Measurements from ENCODE around the gene C3orf18.

C3orf18 gene

DNA sequence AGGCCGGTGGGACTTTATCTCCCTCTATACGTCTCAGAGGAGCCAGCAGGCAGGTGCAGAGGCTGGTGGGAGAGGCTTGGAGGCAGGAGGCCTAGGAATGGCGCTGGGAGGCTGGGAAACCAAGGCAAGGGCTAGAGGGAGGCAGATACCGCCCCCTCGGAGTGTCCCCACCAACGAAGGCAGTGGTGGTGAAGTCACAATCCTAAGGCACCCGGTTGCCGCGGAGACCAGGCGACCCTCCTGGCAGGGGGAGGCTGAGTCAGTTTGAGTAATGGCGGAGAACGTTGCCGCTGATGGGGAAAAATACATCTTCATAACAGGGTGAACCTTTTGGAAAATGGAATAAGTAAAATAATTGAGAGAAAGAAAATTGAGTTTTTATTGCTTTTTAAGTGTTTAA, 34.2 kb downstream of the C3orf18 start:
- H2BK120ac ChIP-seq (ENCODE audit: low read depth, low read length), result no peak overlapping the region
- H3K27me3 ChIP-seq (ENCODE audit: control insufficient read depth in 1 of 2, insufficient read depth in 1 of 2, low read length in 2 of 2), result peaks cover 59 to 95% of the 10 kb centered on the region in 2 experiments

DNA sequence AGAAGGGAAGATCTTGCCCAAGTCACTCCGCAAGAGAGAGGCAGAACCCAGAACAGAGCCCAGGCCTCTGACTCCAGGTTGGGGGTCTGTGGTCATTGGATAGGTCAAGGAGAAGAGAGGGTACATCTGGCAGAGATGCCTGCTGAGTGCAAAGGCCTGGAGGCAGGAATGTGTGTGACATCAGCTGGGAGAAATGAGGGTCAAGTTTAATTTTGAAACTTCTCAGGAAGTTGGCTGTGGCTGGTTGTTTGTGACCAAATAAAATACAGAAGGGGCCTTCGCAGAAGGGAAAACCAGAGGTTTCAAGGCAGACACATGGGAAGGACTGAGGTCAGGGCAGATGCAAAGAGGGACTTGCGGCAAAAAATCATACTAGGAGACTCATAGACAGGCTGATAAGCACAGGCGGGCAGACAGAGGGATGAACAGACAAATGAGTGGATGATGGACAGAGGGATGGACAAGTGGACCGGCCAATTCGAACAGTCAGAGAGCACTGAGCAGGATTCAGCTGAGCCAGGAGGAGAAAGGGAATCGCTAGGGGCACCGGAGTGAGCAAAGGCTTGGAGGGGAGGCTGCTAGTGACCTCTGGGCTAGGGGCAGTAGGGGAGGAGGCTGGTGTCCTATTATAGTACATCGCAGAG, 35.4 kb downstream of the C3orf18 start:
- Histone ChIP-seq H2BK15ac (ENCODE audit: low read depth, poor library complexity, severe bottlenecking) (no peak overlapping the region), H2BK5ac (ENCODE audit: low read depth, low read length, poor library complexity, severe bottlenecking) (no peak overlapping the region), H3K27me3 (ENCODE audit: control insufficient read depth in 1 of 2, insufficient read depth in 1 of 2, low read length in 2 of 2) (peaks cover 62 to 95% of the 10 kb centered on the region in 2 experiments), H4K91ac (ENCODE audit: low read length) (no peak overlapping the region), H3K23ac (ENCODE audit: low read length in 2 of 2) (no peak overlapping the region), H3K9me3 (ENCODE audit: control insufficient read depth, low read length) (no peaks in the 10 kb centered on the region), H2AK5ac (ENCODE audit: low read length, severe bottlenecking) (peak overlapping the region; percentile 21), H3K36me3 (ENCODE audit: control insufficient read depth in 1 of 2, insufficient read depth in 2 of 2, low read depth in 1 of 2, low read length in 2 of 2) (no peaks in the 10 kb centered on the region), H2BK120ac (ENCODE audit: low read depth, low read length) (no peak overlapping the region), H3K9ac (ENCODE audit: low read length) (no peak overlapping the region), H3K4me3 (ENCODE audit: insufficient read depth in 1 of 2, low read depth in 1 of 2, low read length in 2 of 2) (no peak overlapping the region), H3K18ac (ENCODE audit: low read depth in 1 of 2, low read length in 2 of 2) (no peak overlapping the region), H2AFZ (ENCODE audit: low read depth, low read length) (no peak overlapping the region), H3K4ac (ENCODE audit: low read depth in 1 of 2, low read length in 2 of 2) (no peak overlapping the region), H3K79me1 (replicated peaks; ENCODE audit: low read length, poor library complexity, severe bottlenecking) (no peaks in the 10 kb centered on the region), H4K8ac (ENCODE audit: low read length) (no peak overlapping the region), H2BK12ac (ENCODE audit: low read length in 2 of 2) (no peak overlapping the region), H3K14ac (ENCODE audit: low read length in 2 of 2) (no peak overlapping the region), H3K27ac (ENCODE audit: low read length, poor library complexity, severe bottlenecking) (no peak overlapping the region), H3K4me2 (ENCODE audit: low read length, poor library complexity, severe bottlenecking) (no peak overlapping the region), H3K4me1 (ENCODE audit: control insufficient read depth, insufficient read depth, low read depth, low read length) (peaks cover 45% of the 10 kb centered on the region)
- 75% methylated on average over 8 of the region's 9 CpGs for WGBS
- no peak for DNase-seq

More for the DNA sequence above, 34.2 kb downstream of the C3orf18 start:
- Histone ChIP-seq H2BK5ac (ENCODE audit: low read depth, low read length, poor library complexity, severe bottlenecking) (no peak overlapping the region), H3K4ac (ENCODE audit: low read depth in 1 of 2, low read length in 2 of 2) (no peak overlapping the region), H4K8ac (ENCODE audit: low read length) (no peak overlapping the region), H3K14ac (ENCODE audit: low read length in 2 of 2) (no peak overlapping the region), H2BK12ac (ENCODE audit: low read length in 2 of 2) (no peak overlapping the region), H3K4me3 (ENCODE audit: insufficient read depth in 1 of 2, low read depth in 1 of 2, low read length in 2 of 2) (no peak overlapping the region), H3K18ac (ENCODE audit: low read depth in 1 of 2, low read length in 2 of 2) (no peak overlapping the region), H3K36me3 (ENCODE audit: control insufficient read depth in 1 of 2, insufficient read depth in 2 of 2, low read depth in 1 of 2, low read length in 2 of 2) (no peaks in the 10 kb centered on the region), H4K91ac (ENCODE audit: low read length) (no peak overlapping the region), H3K27ac (ENCODE audit: low read length, poor library complexity, severe bottlenecking) (no peak overlapping the region), H3K4me1 (ENCODE audit: control insufficient read depth, insufficient read depth, low read depth, low read length) (peaks cover 45% of the 10 kb centered on the region), H3K9me3 (ENCODE audit: control insufficient read depth, low read length) (no peaks in the 10 kb centered on the region), H2AK5ac (ENCODE audit: low read length, severe bottlenecking) (no peak overlapping the region), H3K4me2 (ENCODE audit: low read length, poor library complexity, severe bottlenecking) (no peak overlapping the region), H3K9ac (ENCODE audit: low read length) (no peak overlapping the region), H2AFZ (ENCODE audit: low read depth, low read length) (no peak overlapping the region), H3K23ac (ENCODE audit: low read length in 2 of 2) (no peak overlapping the region), H3K79me1 (replicated peaks; ENCODE audit: low read length, poor library complexity, severe bottlenecking) (no peaks in the 10 kb centered on the region), H2BK15ac (ENCODE audit: low read depth, poor library complexity, severe bottlenecking) (no peak overlapping the region)
- WGBS, result 71% methylated on average over 13 of the region's 13 CpGs
- no peak for DNase-seq

DNA sequence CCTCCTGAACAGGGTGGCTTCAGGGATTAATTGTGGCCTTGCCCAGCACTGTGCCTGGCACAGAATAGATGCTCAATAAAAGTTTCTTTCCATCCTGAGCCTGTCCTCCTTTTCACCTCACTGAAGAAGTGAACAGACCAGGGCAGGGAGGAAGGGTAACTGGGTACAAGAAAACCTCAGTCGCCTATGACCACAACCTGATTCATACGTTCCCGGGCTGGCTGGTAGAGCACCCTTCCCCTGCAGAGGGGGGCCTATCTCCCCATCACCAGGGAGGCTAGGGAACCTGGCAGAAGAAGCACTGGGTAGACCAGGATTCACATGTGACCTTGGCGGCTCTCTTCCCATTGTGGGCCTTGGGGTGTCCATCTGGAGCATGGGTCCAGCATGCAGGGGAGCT, 36.3 kb downstream of the C3orf18 start:
- Histone ChIP-seq H2BK120ac (ENCODE audit: low read depth, low read length) (no peak overlapping the region), H4K8ac (ENCODE audit: low read length) (no peak overlapping the region), H4K91ac (ENCODE audit: low read length) (no peak overlapping the region), H3K23ac (ENCODE audit: low read length in 2 of 2) (no peak overlapping the region), H3K9ac (ENCODE audit: low read length) (no peak overlapping the region), H3K27me3 (ENCODE audit: control insufficient read depth in 1 of 2, insufficient read depth in 1 of 2, low read length in 2 of 2) (peaks cover 58 to 87% of the 10 kb centered on the region in 2 experiments), H3K4ac (ENCODE audit: low read depth in 1 of 2, low read length in 2 of 2) (no peak overlapping the region), H3K4me1 (ENCODE audit: control insufficient read depth, insufficient read depth, low read depth, low read length) (peaks cover 43% of the 10 kb centered on the region), H3K4me3 (ENCODE audit: insufficient read depth in 1 of 2, low read depth in 1 of 2, low read length in 2 of 2) (no peak overlapping the region), H2AFZ (ENCODE audit: low read depth, low read length) (no peak overlapping the region), H3K36me3 (ENCODE audit: control insufficient read depth in 1 of 2, insufficient read depth in 2 of 2, low read depth in 1 of 2, low read length in 2 of 2) (no peaks in the 10 kb centered on the region), H3K4me2 (ENCODE audit: low read length, poor library complexity, severe bottlenecking) (no peak overlapping the region), H3K79me1 (replicated peaks; ENCODE audit: low read length, poor library complexity, severe bottlenecking) (no peaks in the 10 kb centered on the region), H2BK12ac (ENCODE audit: low read length in 2 of 2) (no peak overlapping the region), H3K14ac (ENCODE audit: low read length in 2 of 2) (no peak overlapping the region), H2AK5ac (ENCODE audit: low read length, severe bottlenecking) (no peak overlapping the region), H3K18ac (ENCODE audit: low read depth in 1 of 2, low read length in 2 of 2) (no peak overlapping the region), H2BK5ac (ENCODE audit: low read depth, low read length, poor library complexity, severe bottlenecking) (no peak overlapping the region), H3K9me3 (ENCODE audit: control insufficient read depth, low read length) (no peaks in the 10 kb centered on the region), H3K27ac (ENCODE audit: low read length, poor library complexity, severe bottlenecking) (no peak overlapping the region), H2BK15ac (ENCODE audit: low read depth, poor library complexity, severe bottlenecking) (no peak overlapping the region)
- WGBS, result 90% methylated on average over 4 of the region's 4 CpGs
- no peak for DNase-seq

DNA sequence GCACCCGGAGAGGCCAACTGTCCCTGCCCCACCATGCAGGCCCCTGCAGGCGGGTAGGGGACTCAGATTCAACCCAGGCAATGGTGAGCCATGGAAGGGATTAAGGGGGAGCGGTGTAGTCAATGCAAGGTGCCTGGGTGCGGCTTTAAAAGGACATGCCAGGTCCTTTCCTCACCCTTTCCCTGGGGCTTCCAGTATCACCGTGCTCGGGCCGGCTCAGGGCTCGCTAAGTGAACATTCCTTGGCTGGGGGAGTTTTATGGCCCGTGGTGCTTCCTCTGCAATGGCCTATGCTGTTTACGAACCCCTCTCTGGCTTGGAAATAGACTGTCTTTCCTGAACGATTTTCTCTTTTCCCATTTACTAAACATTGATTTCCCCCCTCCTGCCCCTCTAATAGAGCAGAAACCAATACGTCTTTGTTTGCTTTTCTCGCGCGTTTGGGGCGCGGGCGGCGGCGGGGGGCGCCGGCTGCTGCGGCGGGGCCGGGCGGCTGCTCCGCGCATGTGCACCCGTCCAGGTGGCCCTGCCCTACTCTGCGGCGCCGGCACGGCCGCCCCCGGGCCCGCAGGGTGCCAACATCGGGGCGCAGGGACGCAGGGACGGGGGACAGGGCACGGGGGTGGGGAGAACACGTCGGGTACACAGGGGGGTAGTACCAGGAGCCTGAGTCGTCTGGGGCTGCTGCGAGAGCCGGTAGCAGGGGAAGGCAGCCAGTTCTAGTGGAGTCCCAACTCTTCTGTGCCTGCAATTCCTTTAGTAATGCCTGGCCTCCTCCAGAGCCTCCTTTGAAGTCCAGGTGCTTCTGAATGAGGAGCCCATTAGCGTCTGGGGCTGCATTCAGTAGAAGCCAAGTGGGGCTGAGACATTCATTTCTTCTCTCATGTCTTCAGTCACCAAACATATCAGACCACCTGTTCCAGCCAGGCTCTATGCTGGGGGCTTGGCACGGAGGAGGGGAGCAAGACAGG, 37.3 kb downstream of the C3orf18 start:
- no peaks in the 10 kb centered on the region for H3K9me3 ChIP-seq (ENCODE audit: control insufficient read depth, low read length)
- no peak overlapping the region for H3K9ac ChIP-seq (ENCODE audit: low read length)
- no peaks in the 10 kb centered on the region for H3K36me3 ChIP-seq (ENCODE audit: control insufficient read depth in 1 of 2, insufficient read depth in 2 of 2, low read depth in 1 of 2, low read length in 2 of 2)
- H3K79me1 ChIP-seq (replicated peaks; ENCODE audit: low read length, poor library complexity, severe bottlenecking), result no peaks in the 10 kb centered on the region
- H2BK5ac ChIP-seq (ENCODE audit: low read depth, low read length, poor library complexity, severe bottlenecking), result no peak overlapping the region
- H3K4me2 ChIP-seq (ENCODE audit: low read length, poor library complexity, severe bottlenecking), result peak overlapping the region; percentile 25
- H2AK5ac ChIP-seq (ENCODE audit: low read length, severe bottlenecking), result no peak overlapping the region
- no peak overlapping the region for H2BK15ac ChIP-seq (ENCODE audit: low read depth, poor library complexity, severe bottlenecking)
- no peak overlapping the region for H3K14ac ChIP-seq (ENCODE audit: low read length in 2 of 2)
- no peak overlapping the region for H2BK120ac ChIP-seq (ENCODE audit: low read depth, low read length)
- WGBS, result 12% methylated on average over 47 of the region's 48 CpGs
- H3K27ac ChIP-seq (ENCODE audit: low read length, poor library complexity, severe bottlenecking), result no peak overlapping the region
- peaks cover 44% of the 10 kb centered on the region for H3K4me1 ChIP-seq (ENCODE audit: control insufficient read depth, insufficient read depth, low read depth, low read length)
- no peak overlapping the region for H2AFZ ChIP-seq (ENCODE audit: low read depth, low read length)
- no peak overlapping the region for H3K4me3 ChIP-seq (ENCODE audit: insufficient read depth in 1 of 2, low read depth in 1 of 2, low read length in 2 of 2)
- H3K4ac ChIP-seq (ENCODE audit: low read depth in 1 of 2, low read length in 2 of 2), result no peak overlapping the region
- peaks cover 54 to 78% of the 10 kb centered on the region in 2 experiments for H3K27me3 ChIP-seq (ENCODE audit: control insufficient read depth in 1 of 2, insufficient read depth in 1 of 2, low read length in 2 of 2)
- H4K8ac ChIP-seq (ENCODE audit: low read length), result no peak overlapping the region
- no peak overlapping the region for H3K23ac ChIP-seq (ENCODE audit: low read length in 2 of 2)
- H2BK12ac ChIP-seq (ENCODE audit: low read length in 2 of 2), result no peak overlapping the region
- no peak overlapping the region for H4K91ac ChIP-seq (ENCODE audit: low read length)
- no peak for DNase-seq
- no peak overlapping the region for H3K18ac ChIP-seq (ENCODE audit: low read depth in 1 of 2, low read length in 2 of 2)
